SK-N-SH (cell line): ENCODE measurements around the gene SETX. TPM values are rescaled to one million over a fixed set of nuclear protein-coding genes. Genes with fewer than 3 reads are reported as not detected.

ENCODE experiments used
- CTCF ChIA-PET: fragments of 300-600, 350-600 bp; formaldehyde crosslinking; extraction: SDS; loops from one replicate; lab custom pipeline; 2021; lab: Yijun Ruan, JAX
- POLR2A ChIA-PET: fragments of 350-600 bp; sonication (Branson Sonifier 250); formaldehyde crosslinking; extraction: SDS; loops from one replicate; lab custom pipeline; 2020; ENCODE audit warnings: antibody characterized with exemption, inconsistent platforms; lab: Yijun Ruan, JAX
- DNase-seq: peaks from one replicate; pipeline ENCODE4 v3.0.0; 2012
- H2AFZ ChIP-seq: fragments of 200-600 bp; sonication (generic); 2 replicates; pipeline ENCODE4 v1.8.1; 2016; ENCODE audit warnings: antibody characterized with exemption, mild to moderate bottlenecking, low read depth
- H3F3A ChIP-seq: fragments of 200-600 bp; sonication (generic); replicated peaks from 2 replicates; pipeline ENCODE3; 2016; ENCODE audit warnings: antibody characterized with exemption, mild to moderate bottlenecking; ENCODE audit not compliant: insufficient read depth
- H3K27ac ChIP-seq, 2 experiments: fragments of 200-500 bp in 1 of 2; fragments of 200-600 bp in 1 of 2; sonication (Bioruptor generic) in 1 of 2; sonication (generic), shearing (Covaris generic) in 1 of 2; 2 replicates each; pipeline versions ENCODE4 v1.5.1 to v1.6.1; 2014 to 2016; ENCODE audit warnings: low read depth in 2 of 2, inconsistent platforms in 1 of 2, low read length in 1 of 2, mild to moderate bottlenecking in 1 of 2, mixed read lengths in 1 of 2
- H3K27me3 ChIP-seq: fragments of 200-600 bp; sonication (generic), shearing (Covaris generic); 2 replicates; pipeline ENCODE4 v1.6.1; 2016; ENCODE audit warnings: mixed run types; ENCODE audit not compliant: insufficient read depth
- H3K36me3 ChIP-seq, 2 experiments: fragments of 200-500 bp in 1 of 2; fragments of 200-600 bp in 1 of 2; sonication (Bioruptor generic) in 1 of 2; sonication (generic) in 1 of 2; replicated peaks in 1 of 2; 2 replicates each; pipeline versions ENCODE3 to v1.5.1; 2014 to 2016; ENCODE audit warnings: low read length in 1 of 2, mild to moderate bottlenecking in 1 of 2; ENCODE audit not compliant: insufficient read depth in 2 of 2, control insufficient read depth in 1 of 2
- H3K4me1 ChIP-seq, 2 experiments: fragments of 200-500 bp in 1 of 2; fragments of 200-600 bp in 1 of 2; sonication (Bioruptor generic) in 1 of 2; sonication (generic), shearing (Covaris generic) in 1 of 2; 2 replicates each; pipeline versions ENCODE4 v1.5.1 to v1.6.1; 2014 to 2016; ENCODE audit warnings: low read depth in 1 of 2, low read length in 1 of 2, mixed run types in 1 of 2; ENCODE audit not compliant: insufficient read depth in 2 of 2, control insufficient read depth in 1 of 2
- H3K4me2 ChIP-seq: fragments of 200-600 bp; sonication (generic), shearing (Covaris generic); 2 replicates; pipeline ENCODE4 v1.6.1; 2017; ENCODE audit warnings: mixed run types
- H3K4me3 ChIP-seq, 2 experiments: fragments of 200-500 bp in 1 of 2; fragments of 200-600 bp in 1 of 2; sonication (Bioruptor generic) in 1 of 2; sonication (generic), shearing (Covaris generic) in 1 of 2; 2 replicates each; pipeline versions ENCODE4 v1.5.1 to v1.8.1; 2014 to 2016; ENCODE audit warnings: low read depth in 2 of 2, inconsistent platforms in 1 of 2, low read length in 1 of 2, mild to moderate bottlenecking in 1 of 2, mixed read lengths in 1 of 2, moderate library complexity in 1 of 2
- H3K79me2 ChIP-seq: fragments of 200-600 bp; sonication (generic); 2 replicates; pipeline ENCODE4 v1.8.1; 2017; ENCODE audit warnings: mild to moderate bottlenecking; ENCODE audit not compliant: insufficient read depth
- H3K9ac ChIP-seq: fragments of 200-600 bp; sonication (generic); 2 replicates; pipeline ENCODE4 v1.6.1; 2017; ENCODE audit warnings: mixed run types
- H3K9me2 ChIP-seq: fragments of 200-600 bp; sonication (generic); 2 replicates; pipeline ENCODE4 v1.6.1; 2017; ENCODE audit warnings: mixed run types
- H3K9me3 ChIP-seq: fragments of 200-600 bp; sonication (generic); 2 replicates; pipeline ENCODE4 v1.6.1; 2017; ENCODE audit warnings: mixed run types, mild to moderate bottlenecking, moderate library complexity
- H4K20me1 ChIP-seq: fragments of 200-600 bp; sonication (generic); 2 replicates; pipeline ENCODE4 v1.6.1; 2017; ENCODE audit warnings: mild to moderate bottlenecking, mixed run types; ENCODE audit not compliant: insufficient read depth
- ELF1 ChIP-seq: IDR thresholded peaks from 2 replicates; pipeline ENCODE4 v1.4.0; 2012
- EZH2phosphoT487 ChIP-seq: fragments of 200-600 bp; sonication (generic); IDR thresholded peaks from 2 replicates; pipeline ENCODE4 v1.6.1; 2017; ENCODE audit warnings: low read depth, mixed run types, mild to moderate bottlenecking, antibody characterized with exemption, moderate library complexity, borderline replicate concordance
- FOSL2 ChIP-seq: IDR thresholded peaks from 2 replicates; pipeline ENCODE4 v1.4.0; 2012; ENCODE audit warnings: low read depth, mild to moderate bottlenecking, moderate library complexity, borderline replicate concordance
- FOXM1 ChIP-seq: IDR thresholded peaks from 2 replicates; pipeline ENCODE4 v1.4.0; 2012; ENCODE audit warnings: low read depth, mild to moderate bottlenecking
- GABPA ChIP-seq: IDR thresholded peaks from 2 replicates; pipeline ENCODE4 v1.4.0; 2012; ENCODE audit warnings: low read depth, mild to moderate bottlenecking
- MEF2A ChIP-seq: IDR thresholded peaks from 2 replicates; pipeline ENCODE4 v1.4.0; 2012; ENCODE audit warnings: low read depth, borderline replicate concordance
- MXI1 ChIP-seq: IDR thresholded peaks from 2 replicates; pipeline ENCODE4 v1.6.1; 2012; ENCODE audit warnings: mild to moderate bottlenecking, low read depth, low read length, improper control_type of control experiment
- NFIC ChIP-seq: IDR thresholded peaks from 2 replicates; pipeline ENCODE4 v1.4.0; 2012; ENCODE audit warnings: borderline replicate concordance
- NRF1 ChIP-seq: IDR thresholded peaks from 2 replicates; pipeline ENCODE4 v1.6.1; 2012; ENCODE audit warnings: low read depth, mild to moderate bottlenecking, low read length
- PBX3 ChIP-seq: IDR thresholded peaks from 2 replicates; pipeline ENCODE4; 2012
- POLR2AphosphoS5 ChIP-seq: IDR thresholded peaks from 2 replicates; pipeline ENCODE4 v1.6.1; 2012; ENCODE audit warnings: low read depth, low read length
- RAD21 ChIP-seq: IDR thresholded peaks from 2 replicates; pipeline ENCODE4 v1.6.1; 2012; ENCODE audit warnings: mild to moderate bottlenecking, low read length
- RCOR1 ChIP-seq: fragments of 150-350 bp; IDR thresholded peaks from 2 replicates; pipeline ENCODE4 v1.6.1; 2017; ENCODE audit warnings: antibody characterized with exemption, low read length
- RXRA ChIP-seq: IDR thresholded peaks from 2 replicates; pipeline ENCODE4 v1.4.0; 2012; ENCODE audit warnings: low read depth, mild to moderate bottlenecking, borderline replicate concordance
- SIN3A ChIP-seq: IDR thresholded peaks from 2 replicates; pipeline ENCODE4 v1.6.1; 2012; ENCODE audit warnings: low read depth, mild to moderate bottlenecking, low read length, moderate library complexity, borderline replicate concordance
- SMC3 ChIP-seq: IDR thresholded peaks from 2 replicates; pipeline ENCODE4 v1.6.1; 2012; ENCODE audit warnings: low read depth, low read length, improper control_type of control experiment
- TAF1 ChIP-seq: IDR thresholded peaks from 2 replicates; pipeline ENCODE4 v1.6.1; 2012; ENCODE audit warnings: low read depth, mild to moderate bottlenecking, low read length, moderate library complexity, borderline replicate concordance
- TCF12 ChIP-seq: IDR thresholded peaks from 2 replicates; pipeline ENCODE4 v1.4.0; 2012
- TEAD4 ChIP-seq: IDR thresholded peaks from 2 replicates; pipeline ENCODE4 v1.4.0; 2012; ENCODE audit warnings: mild to moderate bottlenecking, borderline replicate concordance; ENCODE audit not compliant: insufficient read depth
- USF1 ChIP-seq: IDR thresholded peaks from 2 replicates; pipeline ENCODE4 v1.4.0; 2012; ENCODE audit warnings: low read depth, borderline replicate concordance
- YY1 ChIP-seq: IDR thresholded peaks from 2 replicates; pipeline ENCODE4 v1.4.0; 2012; ENCODE audit warnings: low read depth, mild to moderate bottlenecking
- WGBS: methylation state at CpG from one replicate; pipeline ENCODE4 v1.1.6; 2017; ENCODE audit warnings: low lambda C conversion rate; 5-methylcytosine and 5-hydroxymethylcytosine counted together
- polyA plus RNA-seq, 3 experiments: library from polyadenylated mRNA; depleted of rRNA; stranded (reverse); fragments of >200 nt; gene quantifications; 2 replicates each; pipeline ENCODE4 v1.2.3, GENCODE V29; 2012

Gene SETX
- polyA plus RNA-seq, 1 of the 3 experiments (the other 2 are of a cell fraction) = 12.3 TPM

GRCh38 chr9:132239518-132239917 lies 115.3 kb downstream of the SETX start:
- CTCF ChIA-PET = interaction anchor here (0.6 to 12.6 kb wide), 11 partner anchors 14 to 481 kb away, joined by 3 to 218 read pairs (median 13); partner anchors contain the start of gene NTNG2
- 96% methylated on average over 3 of the region's 3 CpGs for WGBS
- no peaks in the 10 kb centered on the region for H3K27me3 ChIP-seq

GRCh38 chr9:132238992-132239391 lies 115.8 kb downstream of the SETX start:
- no peaks in the 10 kb centered on the region for H3K9me3 ChIP-seq
- no peaks in the 10 kb centered on the region for H3K36me3 ChIP-seq
- peaks cover 0 to 41% of the 10 kb centered on the region in 2 experiments; a peak in 2 of 4 replicates for H3K4me1 ChIP-seq
- H3K27ac ChIP-seq = no peak overlapping the region
- H3K9me2 ChIP-seq = no peaks in the 10 kb centered on the region
- no peak overlapping the region for H2AFZ ChIP-seq
- H4K20me1 ChIP-seq = 0 out of 2 replicates have a peak, but pooled peaks cover 14% of the 10 kb centered on the region
- ChIA-PET POLR2A (interaction anchor here (1.0 to 1.1 kb wide), 2 partner anchors 56 to 287 kb away, joined by 3 to 5 read pairs; no protein-coding TSS in a partner anchor), CTCF (interaction anchor here (0.6 to 12.6 kb wide), 11 partner anchors 9 to 480 kb away, joined by 3 to 218 read pairs (median 17); partner anchors contain the start of gene NTNG2)
- H3K27me3 ChIP-seq = no peaks in the 10 kb centered on the region
- peaks cover 6% of the 10 kb centered on the region for H3F3A ChIP-seq
- H3K9ac ChIP-seq = no peak overlapping the region
- H3K4me3 ChIP-seq = no peak overlapping the region
- 95% methylated on average over 14 of the region's 19 CpGs for WGBS
- no peaks in the 10 kb centered on the region for H3K79me2 ChIP-seq
- DNase-seq = no peak
- H3K4me2 ChIP-seq = no peak overlapping the region
- TF ChIP-seq GABPA (no peak), MEF2A (no peak), USF1 (no peak), FOSL2 (no peak), TCF12 (no peak), MXI1 (no peak), POLR2AphosphoS5 (no peak), YY1 (no peak), FOXM1 (no peak), SMC3 (no peak), RXRA (no peak), NRF1 (no peak), RAD21 (no peak), ELF1 (no peak)

More at GRCh38 chr9:132239518-132239917, 115.3 kb downstream of the SETX start:
- Histone ChIP-seq H4K20me1 (0 out of 2 replicates have a peak, but pooled peaks cover 14% of the 10 kb centered on the region), H3F3A (peaks cover 6% of the 10 kb centered on the region), H2AFZ (no peak overlapping the region), H3K9me2 (no peaks in the 10 kb centered on the region), H3K9me3 (no peaks in the 10 kb centered on the region), H3K27ac (no peak overlapping the region; a peak in 1 of 4 replicates), H3K4me3 (no peak overlapping the region), H3K4me1 (peaks cover 0 to 37% of the 10 kb centered on the region in 2 experiments; a peak in 2 of 4 replicates), H3K9ac (no peak overlapping the region), H3K36me3 (no peaks in the 10 kb centered on the region), H3K79me2 (no peaks in the 10 kb centered on the region), H3K4me2 (no peak overlapping the region)
- TF ChIP-seq RAD21 (no peak), TAF1 (no peak), EZH2phosphoT487 (no peak), TCF12 (no peak), USF1 (no peak), FOXM1 (no peak), NFIC (no peak), TEAD4 (no peak), RCOR1 (no peak), PBX3 (no peak), SIN3A (no peak)
- POLR2A ChIA-PET = interaction anchor here (1.1 to 1.3 kb wide), 2 partner anchors 57 to 72 kb away, joined by 5 read pairs; no protein-coding TSS in a partner anchor
- DNase-seq = no peak
